ENCODE data around the gene C8G. TPM values are rescaled to one million over a fixed set of nuclear protein-coding genes. Genes with fewer than 3 reads are reported as not detected.

Gene C8G
- not detected in 2 replicates for polyA plus RNA-seq
- not detected in 2 replicates for polyA minus RNA-seq

DNA sequence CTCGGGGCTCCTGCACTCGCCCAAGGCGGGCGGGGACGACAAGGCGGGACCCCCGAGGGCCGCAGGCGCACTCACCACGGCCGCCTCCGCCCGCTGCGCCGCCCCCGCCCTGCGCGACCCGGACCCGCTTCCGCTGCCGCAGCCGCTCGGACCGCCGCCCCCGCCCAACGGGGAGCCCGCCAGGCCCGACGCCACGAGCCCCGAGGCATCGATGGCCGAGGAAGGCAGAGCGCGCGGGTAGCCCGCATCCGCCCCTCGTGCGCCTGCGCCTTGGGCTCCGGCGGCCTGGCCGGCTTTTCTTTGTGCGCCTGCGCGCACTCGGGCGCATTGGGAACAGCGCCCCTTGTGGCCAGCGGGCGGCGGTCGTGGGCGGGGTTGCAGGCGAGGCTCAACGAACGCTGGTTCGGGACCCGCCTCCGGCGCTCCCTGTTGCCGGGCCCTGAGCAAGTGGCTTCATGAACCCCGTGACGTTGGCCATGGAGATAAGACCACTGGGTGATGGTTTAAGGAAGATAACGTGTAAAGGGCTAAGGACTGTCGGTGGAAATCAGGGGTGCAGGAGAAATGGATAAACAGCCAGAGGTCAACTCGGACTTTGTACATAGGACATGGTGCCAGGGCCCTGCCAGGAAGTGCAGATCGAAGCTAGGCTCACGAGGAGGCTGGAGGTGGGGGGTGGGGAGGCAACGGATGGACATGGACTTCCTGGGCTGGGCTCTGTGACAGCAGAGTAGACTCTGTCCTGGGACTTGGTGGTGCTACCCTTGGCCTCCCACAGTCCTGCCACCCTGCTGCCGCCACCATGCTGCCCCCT is at the start of gene C8G, which contains the start of gene FBXW5:
C8G (plus strand) TSS at position 725 of the 814 bp plus-strand sequence; CDS start at position 803, 78 bp downstream.
FBXW5 (minus strand) TSS at position 220 of the 814 bp plus-strand sequence. CDS start 655 bp downstream, outside the sequence.
- H3K27ac ChIP-seq (ENCODE audit: low read length) = no peak within 1 kb of the TSS
- H3K36me3 ChIP-seq (ENCODE audit: insufficient read depth, low read length) = peaks cover 6% of the 10 kb centered on the region
- no peaks in the 10 kb centered on the region for H3K9me3 ChIP-seq (ENCODE audit: low read length)
- H3K4me2 ChIP-seq (ENCODE audit: low read length) = peak within 1 kb of the TSS; percentile 44
- no peaks in the 10 kb centered on the region for H3K9me2 ChIP-seq (ENCODE audit: insufficient read depth, low read length)
- no peaks in the 10 kb centered on the region for H3F3A ChIP-seq (ENCODE audit: insufficient read depth, low read length, poor library complexity, severe bottlenecking)
- TF ChIP-seq, protein P1, sequence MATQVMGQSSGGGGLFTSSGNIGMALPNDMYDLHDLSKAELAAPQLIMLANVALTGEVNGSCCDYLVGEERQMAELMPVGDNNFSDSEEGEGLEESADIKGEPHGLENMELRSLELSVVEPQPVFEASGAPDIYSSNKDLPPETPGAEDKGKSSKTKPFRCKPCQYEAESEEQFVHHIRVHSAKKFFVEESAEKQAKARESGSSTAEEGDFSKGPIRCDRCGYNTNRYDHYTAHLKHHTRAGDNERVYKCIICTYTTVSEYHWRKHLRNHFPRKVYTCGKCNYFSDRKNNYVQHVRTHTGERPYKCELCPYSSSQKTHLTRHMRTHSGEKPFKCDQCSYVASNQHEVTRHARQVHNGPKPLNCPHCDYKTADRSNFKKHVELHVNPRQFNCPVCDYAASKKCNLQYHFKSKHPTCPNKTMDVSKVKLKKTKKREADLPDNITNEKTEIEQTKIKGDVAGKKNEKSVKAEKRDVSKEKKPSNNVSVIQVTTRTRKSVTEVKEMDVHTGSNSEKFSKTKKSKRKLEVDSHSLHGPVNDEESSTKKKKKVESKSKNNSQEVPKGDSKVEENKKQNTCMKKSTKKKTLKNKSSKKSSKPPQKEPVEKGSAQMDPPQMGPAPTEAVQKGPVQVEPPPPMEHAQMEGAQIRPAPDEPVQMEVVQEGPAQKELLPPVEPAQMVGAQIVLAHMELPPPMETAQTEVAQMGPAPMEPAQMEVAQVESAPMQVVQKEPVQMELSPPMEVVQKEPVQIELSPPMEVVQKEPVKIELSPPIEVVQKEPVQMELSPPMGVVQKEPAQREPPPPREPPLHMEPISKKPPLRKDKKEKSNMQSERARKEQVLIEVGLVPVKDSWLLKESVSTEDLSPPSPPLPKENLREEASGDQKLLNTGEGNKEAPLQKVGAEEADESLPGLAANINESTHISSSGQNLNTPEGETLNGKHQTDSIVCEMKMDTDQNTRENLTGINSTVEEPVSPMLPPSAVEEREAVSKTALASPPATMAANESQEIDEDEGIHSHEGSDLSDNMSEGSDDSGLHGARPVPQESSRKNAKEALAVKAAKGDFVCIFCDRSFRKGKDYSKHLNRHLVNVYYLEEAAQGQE (IDR thresholded peaks at IDR 0.05; ENCODE audit: borderline replicate concordance) = no peak
- peak; percentile 28 for TF ChIP-seq SMC3 (conservative IDR thresholded peaks at IDR 0.05; ENCODE audit: poor library complexity)
- no peak for TF ChIP-seq TAF1 (IDR thresholded peaks at IDR 0.05; ENCODE audit: low read depth)
- TF ChIP-seq CTCF (IDR thresholded peaks at IDR 0.05; ENCODE audit: poor library complexity, severe bottlenecking) = peak; percentile 99
- TF ChIP-seq POLR2AphosphoS5 (IDR thresholded peaks at IDR 0.05) = peak; percentile 56
- TF ChIP-seq MXI1 (conservative IDR thresholded peaks at IDR 0.05; ENCODE audit: poor library complexity, severe bottlenecking) = peak; percentile 72
- no peak for TF ChIP-seq EZH2 (IDR thresholded peaks at IDR 0.05; ENCODE audit: borderline replicate concordance, insufficient read depth, low read length, poor library complexity, severe bottlenecking)
- peak; percentile 50 for TF ChIP-seq EP300 (conservative IDR thresholded peaks at IDR 0.05; ENCODE audit: poor library complexity, severe bottlenecking)
- TF ChIP-seq RAD21 (conservative IDR thresholded peaks at IDR 0.05) = peak; percentile 34
- peak within 1 kb of the TSS; percentile 97 for H3K4me3 ChIP-seq (ENCODE audit: low read length)
- H4K20me1 ChIP-seq (ENCODE audit: insufficient read depth) = no peaks in the 10 kb centered on the region
- H3K79me2 ChIP-seq (replicated peaks; ENCODE audit: insufficient read depth, low read length) = peaks cover 8% of the 10 kb centered on the region
- H3K9ac ChIP-seq (ENCODE audit: low read length) = peak within 1 kb of the TSS; percentile 74
- H3K27me3 ChIP-seq (ENCODE audit: insufficient read depth, low read depth, low read length) = no peaks in the 10 kb centered on the region
- H2AFZ ChIP-seq (ENCODE audit: low read depth, low read length) = no peak within 1 kb of the TSS

DNA sequence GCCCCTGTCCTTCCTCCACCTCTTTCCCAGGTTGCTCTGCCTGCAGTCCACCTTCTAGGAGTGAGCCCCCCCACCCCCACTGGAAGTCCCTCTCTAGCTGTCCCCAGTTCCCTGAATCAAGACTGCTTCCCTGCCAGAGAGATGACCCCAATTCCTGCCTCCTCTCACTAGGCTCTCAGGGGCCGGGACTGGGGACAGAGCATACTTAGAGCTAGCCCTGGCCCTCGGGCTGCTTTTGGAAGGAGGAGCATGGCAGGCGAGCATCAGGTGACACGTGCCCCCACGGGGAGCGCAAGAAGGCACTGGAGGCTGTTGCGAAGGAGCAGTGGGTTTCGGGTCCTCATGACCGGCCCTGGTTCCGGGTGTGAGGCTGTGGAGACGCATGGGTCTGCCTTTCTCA is 49.0 kb upstream of the C8G start:
- no peaks in the 10 kb centered on the region for H3K27me3 ChIP-seq (ENCODE audit: insufficient read depth, low read depth, low read length)
- H3K9me2 ChIP-seq (ENCODE audit: insufficient read depth, low read length) = no peaks in the 10 kb centered on the region
- H3K9me3 ChIP-seq (ENCODE audit: low read length) = no peaks in the 10 kb centered on the region
- no peaks in the 10 kb centered on the region for H3K79me2 ChIP-seq (replicated peaks; ENCODE audit: insufficient read depth, low read length)
- no peaks in the 10 kb centered on the region for H4K20me1 ChIP-seq (ENCODE audit: insufficient read depth)
- H2AFZ ChIP-seq (ENCODE audit: low read depth, low read length) = no peak overlapping the region
- H3K4me3 ChIP-seq (ENCODE audit: low read length) = no peak overlapping the region
- no peaks in the 10 kb centered on the region for H3F3A ChIP-seq (ENCODE audit: insufficient read depth, low read length, poor library complexity, severe bottlenecking)
- H3K36me3 ChIP-seq (ENCODE audit: insufficient read depth, low read length) = no peaks in the 10 kb centered on the region
- H3K4me2 ChIP-seq (ENCODE audit: low read length) = no peak overlapping the region
- H3K27ac ChIP-seq (ENCODE audit: low read length) = no peak overlapping the region
- no peak overlapping the region for H3K9ac ChIP-seq (ENCODE audit: low read length)
- TF ChIP-seq CTCF (IDR thresholded peaks at IDR 0.05; ENCODE audit: poor library complexity, severe bottlenecking) = no peak
